Testis (tissue), 3 donors: ENCODE results near the gene PIP5KL1. TPM values are rescaled to one million over a fixed set of nuclear protein-coding genes. Genes with fewer than 3 reads are reported as not detected.
A peak's percentile ranks its signal among the peaks of the same experiment; 100 is the strongest.

Source experiments
- DNase-seq: peaks from one replicate; pipeline ENCODE4 v3.0.0-alpha.2; 2019
- H3K27ac ChIP-seq, 2 donors: fragments of 200-600 bp; sonication (generic); one replicate each; pipeline ENCODE4 v1.5.1; 2019
- H3K27me3 ChIP-seq: fragments of 200-600 bp; sonication (generic); one replicate; pipeline ENCODE4 v1.5.1; 2019
- H3K36me3 ChIP-seq: fragments of 200-600 bp; sonication (generic); one replicate; pipeline ENCODE4 v1.5.1; 2017; ENCODE audit warnings: low read depth; ENCODE audit errors: missing control alignments
- H3K4me1 ChIP-seq: fragments of 200-600 bp; sonication (generic); one replicate; pipeline ENCODE4 v1.5.1; 2019
- H3K4me3 ChIP-seq, 2 donors: fragments of 200-600 bp; sonication (generic); one replicate each; pipeline ENCODE4 v1.5.1; 2017 to 2019
- H3K9me3 ChIP-seq: fragments of 200-600 bp; sonication (generic); one replicate; pipeline ENCODE4 v1.5.1; 2017
- POLR2A ChIP-seq: fragments of 450-650 bp; IDR thresholded peaks from one replicate; pipeline ENCODE4 v1.6.1; 2017; ENCODE audit warnings: antibody characterized with exemption, mild to moderate bottlenecking, moderate library complexity
- WGBS, 2 donors: methylation state at CpG; one replicate each; pipeline ENCODE4 v1.1.5; 2018; 5-methylcytosine and 5-hydroxymethylcytosine counted together
- intact Hi-C: fragments of 100-400 bp; cut with DNase I; formaldehyde crosslinking; loops from one replicate; pipeline ENCODE4 v1.15.1; 2023; ENCODE audit warnings: low total_unique reads
- polyA plus RNA-seq: library from polyadenylated mRNA; stranded (reverse); fragments of 350-450 nt; fragmentation: Illumina TruSeq; extraction: RNeasy Lipid Tissue Mini Kit (QIAGEN cat#74804); gene quantifications from one replicate; pipeline ENCODE4 v1.2.3, GENCODE V29; 2014; ENCODE audit warnings: low read depth, low replicate concordance; ENCODE audit not compliant: insufficient read depth
- total RNA-seq, 2 donors: library from RNA; depleted of rRNA; stranded (reverse); fragments of >200 nt; gene quantifications; one replicate each; pipeline ENCODE4 v1.2.3, GENCODE V29; 2016
- TF ChIP-seq, protein P1 (sequence below), 3 experiments: fragments of 450-650 bp in 2 of 3; fragments of 200-600 bp in 1 of 3; sonication (generic) in 1 of 3; IDR thresholded peaks; one replicate each; pipeline ENCODE4 v1.5.1; 2016 to 2019; ENCODE audit warnings: antibody characterized with exemption in 3 of 3, mild to moderate bottlenecking in 2 of 3, moderate library complexity in 1 of 3

The PIP5KL1 gene
- total and polyA plus RNA-seq, 3 donors from 2014 or later: 3.9 to 10.2 (median 8.4) TPM

DNA sequence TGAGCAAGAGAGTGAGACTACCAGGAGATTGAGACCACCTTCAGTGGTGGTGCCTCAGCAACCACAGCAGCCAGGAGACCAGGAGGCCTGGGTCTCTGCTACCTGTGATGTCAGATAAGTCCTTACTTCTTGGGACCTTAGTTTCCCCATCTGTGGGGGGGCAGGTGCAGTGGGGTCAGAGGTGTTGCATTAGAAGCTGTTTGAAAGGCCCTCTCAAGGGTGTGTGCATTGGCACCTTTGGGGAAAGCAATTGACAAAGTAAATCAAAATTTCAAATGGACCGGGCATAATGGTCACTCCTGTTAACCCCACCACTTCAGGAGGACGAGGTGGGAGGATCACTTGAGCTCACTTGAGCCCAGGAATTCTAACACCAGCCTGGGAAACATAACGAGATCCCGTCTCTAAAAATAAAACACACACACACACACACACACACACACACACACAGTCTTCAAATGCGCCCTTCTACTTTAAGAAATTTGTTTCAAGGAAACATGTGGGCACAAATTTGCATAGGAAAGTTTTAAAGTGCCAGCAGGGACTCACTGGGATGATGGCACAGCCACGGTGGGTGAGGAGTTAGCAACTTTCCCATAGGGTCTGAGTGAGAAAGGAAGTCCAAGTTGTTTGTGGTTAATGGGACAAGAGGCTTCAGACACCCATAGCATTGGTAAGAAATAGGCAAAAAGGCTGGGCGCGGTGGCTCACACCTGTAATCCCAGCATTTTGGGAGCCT, 51.8 kb downstream of the PIP5KL1 start:
- H3K27ac ChIP-seq: no peak overlapping the region
- H3K27me3 ChIP-seq: no peaks in the 10 kb centered on the region
- no peaks in the 10 kb centered on the region for H3K36me3 ChIP-seq
- no peak overlapping the region for H3K4me3 ChIP-seq
- intact Hi-C loops: loop anchor here (10.0 kb wide), 1 partner anchor 144 kb away; the partner anchor contains the start of gene TOR2A
- H3K4me1 ChIP-seq: peaks cover 41% of the 10 kb centered on the region
- TF ChIP-seq, protein P1, sequence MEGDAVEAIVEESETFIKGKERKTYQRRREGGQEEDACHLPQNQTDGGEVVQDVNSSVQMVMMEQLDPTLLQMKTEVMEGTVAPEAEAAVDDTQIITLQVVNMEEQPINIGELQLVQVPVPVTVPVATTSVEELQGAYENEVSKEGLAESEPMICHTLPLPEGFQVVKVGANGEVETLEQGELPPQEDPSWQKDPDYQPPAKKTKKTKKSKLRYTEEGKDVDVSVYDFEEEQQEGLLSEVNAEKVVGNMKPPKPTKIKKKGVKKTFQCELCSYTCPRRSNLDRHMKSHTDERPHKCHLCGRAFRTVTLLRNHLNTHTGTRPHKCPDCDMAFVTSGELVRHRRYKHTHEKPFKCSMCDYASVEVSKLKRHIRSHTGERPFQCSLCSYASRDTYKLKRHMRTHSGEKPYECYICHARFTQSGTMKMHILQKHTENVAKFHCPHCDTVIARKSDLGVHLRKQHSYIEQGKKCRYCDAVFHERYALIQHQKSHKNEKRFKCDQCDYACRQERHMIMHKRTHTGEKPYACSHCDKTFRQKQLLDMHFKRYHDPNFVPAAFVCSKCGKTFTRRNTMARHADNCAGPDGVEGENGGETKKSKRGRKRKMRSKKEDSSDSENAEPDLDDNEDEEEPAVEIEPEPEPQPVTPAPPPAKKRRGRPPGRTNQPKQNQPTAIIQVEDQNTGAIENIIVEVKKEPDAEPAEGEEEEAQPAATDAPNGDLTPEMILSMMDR (IDR thresholded peaks at IDR 0.05): no peak
- no peak for TF ChIP-seq POLR2A
- 54 to 68% methylated on average over 7 to 8 of the region's 8 CpGs for WGBS, 2 donors
- DNase-seq: no peak
- no peaks in the 10 kb centered on the region for H3K9me3 ChIP-seq

DNA sequence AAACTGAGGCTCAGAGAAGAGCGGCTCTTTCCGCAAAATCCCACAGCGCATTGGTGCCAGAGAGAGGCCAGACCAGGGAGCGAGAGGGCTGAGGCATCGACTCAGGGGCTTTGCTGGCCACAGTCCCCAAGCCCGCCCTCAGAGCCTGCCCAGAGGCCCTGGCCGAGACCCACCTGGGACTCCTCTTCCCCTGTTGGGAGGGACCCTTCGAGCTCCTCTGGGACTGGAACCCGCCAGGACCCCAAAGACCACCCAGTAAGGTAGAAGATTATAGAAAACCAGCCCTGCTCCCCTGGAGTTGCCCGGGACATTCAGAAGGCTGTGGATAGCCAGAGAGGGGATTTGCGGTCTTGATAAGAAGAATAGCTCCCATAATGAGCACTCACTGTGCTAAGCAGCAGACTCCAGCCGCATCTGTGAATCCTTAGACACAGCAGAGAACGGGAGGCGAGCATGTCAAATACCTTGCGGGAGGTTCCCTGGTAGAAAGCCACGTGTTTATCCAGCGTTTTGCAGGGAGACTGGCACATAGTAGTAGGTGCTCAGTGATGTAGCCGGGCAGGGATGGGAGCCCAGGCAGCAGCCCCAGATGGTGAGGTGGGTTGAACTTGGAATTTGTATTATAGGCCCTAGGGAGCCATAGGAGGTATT, 52.5 kb downstream of the PIP5KL1 start:
- DNase-seq: no peak
- intact Hi-C loops: loop anchor here (10.0 kb wide), 1 partner anchor 143 kb away; the partner anchor contains the start of gene TOR2A
- H3K9me3 ChIP-seq: no peaks in the 10 kb centered on the region
- H3K36me3 ChIP-seq: no peaks in the 10 kb centered on the region
- no peaks in the 10 kb centered on the region for H3K27me3 ChIP-seq
- 7 to 18% methylated on average over 18 of the region's 18 CpGs for WGBS, 2 donors
- H3K27ac ChIP-seq: peak overlapping the region; percentile 1 to 35
- peaks cover 46% of the 10 kb centered on the region for H3K4me1 ChIP-seq
- TF ChIP-seq POLR2A: no peak
- TF ChIP-seq, protein P1 (IDR thresholded peaks at IDR 0.05): no peak
- H3K4me3 ChIP-seq: peak overlapping the region; percentile 62 to 74

DNA sequence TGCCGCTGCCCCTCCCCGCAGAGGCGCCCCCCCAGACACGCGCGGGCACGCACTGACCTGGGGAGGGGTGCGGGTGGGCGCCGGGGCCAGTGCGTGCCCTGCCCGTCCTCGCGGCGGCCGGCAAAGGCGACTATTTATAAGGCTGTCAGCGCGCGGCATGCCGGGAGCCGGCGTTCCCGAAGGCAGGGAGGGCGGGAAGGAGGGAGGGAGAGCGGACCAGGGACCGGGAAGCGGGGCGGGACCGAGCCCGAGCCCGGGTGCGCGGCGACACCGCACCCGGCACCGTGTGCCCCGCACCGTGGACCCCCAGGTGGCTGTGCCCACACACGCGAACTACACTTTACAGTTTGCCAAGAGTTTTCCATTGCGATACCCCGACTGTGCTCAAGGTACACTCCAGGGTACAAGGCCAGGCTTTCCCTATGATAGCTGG, 53.0 kb downstream of the PIP5KL1 start, which contains the start of gene AK1:
Gene AK1 (minus strand): TSS at position 110 of the 433 bp plus-strand sequence. CDS start 3,058 bp downstream, outside the sequence.
- DNase-seq: peak; percentile 92
- Histone ChIP-seq H3K36me3 (no peaks in the 10 kb centered on the region), H3K4me1 (peaks cover 46% of the 10 kb centered on the region), H3K27ac (peak within 1 kb of the TSS; percentile 24 to 35), H3K4me3 (peak within 1 kb of the TSS; percentile 62 to 74), H3K9me3 (no peaks in the 10 kb centered on the region), H3K27me3 (no peaks in the 10 kb centered on the region)
- 0% methylated on average over 6 to 39 of the region's 44 CpGs for WGBS, 2 donors
- intact Hi-C loops: loop anchor here (10.0 kb wide), 1 partner anchor 143 kb away; the partner anchor contains the start of gene TOR2A
- TF ChIP-seq, protein P1 (IDR thresholded peaks at IDR 0.05): no peak
- TF ChIP-seq POLR2A: peak; percentile 26

DNA sequence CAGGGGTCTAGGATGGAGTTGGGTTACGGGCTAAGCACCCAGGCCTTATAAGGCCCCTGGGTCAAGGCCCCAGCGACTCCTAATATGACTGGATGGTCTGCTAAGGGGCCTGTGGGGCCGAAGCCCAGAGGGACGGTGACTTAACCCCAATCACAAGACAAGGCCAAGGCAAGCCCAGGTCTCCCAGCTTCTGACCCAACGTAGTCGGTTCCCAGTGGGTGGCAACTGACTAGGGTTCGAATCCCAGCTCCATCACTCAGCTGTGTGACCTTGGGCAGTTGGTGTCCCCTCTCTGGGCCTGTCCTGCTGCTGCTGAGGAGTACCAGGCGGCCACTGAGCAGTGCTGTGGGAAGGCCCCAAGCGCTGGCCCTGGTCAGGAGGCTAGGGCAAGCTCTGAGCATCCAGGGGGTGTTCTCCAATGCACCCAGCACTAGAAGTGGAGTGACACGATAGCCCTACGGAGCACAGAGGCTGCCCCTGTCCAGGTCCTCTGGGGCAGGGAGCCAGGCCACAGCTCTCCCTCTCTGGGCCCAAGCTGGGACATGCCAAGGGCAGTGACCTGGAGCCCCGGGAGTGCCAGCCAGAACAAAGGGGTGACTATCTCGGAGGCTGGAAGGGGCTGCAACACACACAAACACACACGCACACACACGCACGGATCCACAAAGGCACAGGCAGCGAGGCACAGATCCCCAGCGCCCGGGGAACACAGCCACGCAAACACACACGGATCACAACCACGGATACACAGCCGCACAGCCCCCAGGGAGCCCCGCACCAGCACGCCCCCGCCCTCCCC, 53.6 kb downstream of the PIP5KL1 start:
- Histone ChIP-seq H3K9me3 (no peaks in the 10 kb centered on the region), H3K27ac (peak overlapping the region; percentile 24 to 35), H3K27me3 (no peaks in the 10 kb centered on the region), H3K36me3 (no peaks in the 10 kb centered on the region), H3K4me3 (peak overlapping the region; percentile 62 to 74), H3K4me1 (peaks cover 46% of the 10 kb centered on the region)
- DNase-seq: peak; percentile 41
- 21% methylated on average over 22 of the region's 26 CpGs; no CpG with 5 or more reads in 1 of the 2 donors for whole genome bisulfite sequencing, 2 donors
- intact Hi-C loops: loop anchor here (10.0 kb wide), 1 partner anchor 142 kb away; the partner anchor contains the start of gene TOR2A
- no peak for TF ChIP-seq POLR2A
- TF ChIP-seq, protein P1 (IDR thresholded peaks at IDR 0.05): no peak
